Measurements from ENCODE around the gene GABRR3.
A peak's percentile ranks its signal among the peaks of the same experiment; 100 is the strongest.

The GABRR3 gene

DNA sequence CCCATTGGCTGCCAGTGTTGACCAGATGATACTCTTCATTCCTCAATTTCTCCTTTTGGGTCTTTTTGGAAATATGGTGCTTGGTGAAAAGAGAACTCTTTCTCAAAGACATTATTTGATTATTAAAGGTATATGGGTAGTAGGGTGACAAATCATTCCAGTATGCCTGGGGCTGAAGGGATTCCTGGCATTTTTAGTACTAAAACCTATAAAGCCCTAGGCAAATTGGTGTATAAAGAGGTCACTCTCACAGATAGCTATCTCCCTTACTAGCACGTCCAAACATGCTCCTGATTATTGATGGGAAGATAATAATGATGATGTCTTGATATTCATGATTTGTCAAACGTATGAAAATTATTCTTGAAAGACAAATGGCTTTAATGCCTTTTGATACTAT is 1.1 kb downstream of the GABRR3 start:
- no peak overlapping the region for H3K4me3 Mint-ChIP-seq
- no peaks in the 10 kb centered on the region for H3K9me3 Mint-ChIP-seq
- H3K27me3 Mint-ChIP-seq (ENCODE audit: low read depth) = peaks cover 2% of the 10 kb centered on the region
- peaks cover 18% of the 10 kb centered on the region for H3K4me1 Mint-ChIP-seq (ENCODE audit: low read depth)
- no peak overlapping the region for H3K27ac Mint-ChIP-seq
- no peak for DNase-seq (ENCODE audit: low spot score)
- peaks cover 1% of the 10 kb centered on the region for H3K36me3 Mint-ChIP-seq (ENCODE audit: low read depth)

DNA sequence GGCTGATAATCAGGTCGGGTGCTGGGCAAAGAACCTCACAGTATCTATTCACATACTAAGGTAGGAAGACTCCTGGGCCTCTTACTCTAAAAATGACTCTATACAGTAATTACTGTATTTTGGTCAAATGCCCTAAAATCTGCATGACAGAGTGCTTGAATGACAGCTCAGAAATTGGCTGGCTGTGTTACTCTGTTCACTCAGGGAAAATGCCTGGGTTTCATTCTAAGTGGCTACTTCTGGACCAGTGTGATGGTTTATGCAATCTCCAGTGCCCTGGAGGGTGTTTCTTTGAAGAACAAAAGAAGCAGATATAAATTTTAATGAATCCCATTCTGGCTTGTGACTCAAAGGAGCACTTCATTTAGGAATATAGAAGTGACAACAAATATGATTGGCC is 2.2 kb downstream of the GABRR3 start:
- Mint-ChIP-seq H3K4me3 (no peak overlapping the region), H3K27me3 (ENCODE audit: low read depth) (peaks cover 2% of the 10 kb centered on the region), H3K4me1 (ENCODE audit: low read depth) (peaks cover 18% of the 10 kb centered on the region), H3K9me3 (no peaks in the 10 kb centered on the region), H3K36me3 (ENCODE audit: low read depth) (peaks cover 1% of the 10 kb centered on the region), H3K27ac (no peak overlapping the region)
- no peak for DNase-seq (ENCODE audit: low spot score)

DNA sequence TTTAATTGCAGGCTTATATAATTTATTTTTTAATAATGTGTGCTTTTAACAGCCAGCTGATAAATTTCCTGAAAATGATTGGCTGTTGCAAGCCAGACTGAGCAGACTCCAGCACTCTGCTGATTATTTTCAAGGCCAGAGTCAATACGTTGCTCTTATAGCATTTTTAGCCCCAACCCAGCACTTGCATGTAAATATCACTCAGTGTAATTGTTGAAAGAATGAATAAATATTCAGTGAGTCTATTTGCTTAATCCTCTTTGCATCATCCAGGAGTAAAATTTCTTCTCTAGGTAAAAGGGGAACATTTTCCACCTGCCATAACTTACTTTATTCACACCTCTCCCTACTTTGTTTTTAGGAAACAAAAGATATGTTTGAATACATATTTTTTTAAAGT is 2.9 kb downstream of the GABRR3 start:
- peaks cover 1% of the 10 kb centered on the region for H3K36me3 Mint-ChIP-seq (ENCODE audit: low read depth)

DNA sequence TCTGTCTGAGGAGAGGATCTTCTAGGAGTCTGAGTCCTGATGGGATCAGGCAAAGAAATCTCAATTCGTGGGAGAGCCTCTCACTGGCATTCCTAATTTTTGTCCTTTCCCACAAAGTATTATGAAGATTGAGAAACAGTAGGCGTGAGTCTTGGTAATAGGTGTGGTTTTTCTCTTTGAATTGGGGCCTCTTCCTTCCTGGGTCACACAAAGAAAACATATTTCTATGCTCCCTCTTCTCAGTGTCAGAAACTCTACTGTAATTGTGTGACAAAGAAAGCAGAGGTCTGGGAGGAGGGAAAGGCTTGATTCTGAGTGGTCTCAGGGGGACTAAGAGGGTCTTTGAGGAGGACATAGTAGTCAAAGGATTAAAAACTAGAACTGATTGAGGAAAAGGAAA is 6.0 kb downstream of the GABRR3 start:
- Mint-ChIP-seq H3K4me3 (peak overlapping the region; percentile 75), H3K27me3 (ENCODE audit: low read depth) (no peaks in the 10 kb centered on the region), H3K4me1 (ENCODE audit: low read depth) (peaks cover 15% of the 10 kb centered on the region), H3K9me3 (no peaks in the 10 kb centered on the region), H3K36me3 (ENCODE audit: low read depth) (peaks cover 1% of the 10 kb centered on the region), H3K27ac (peak overlapping the region; percentile 91)
- DNase-seq (ENCODE audit: low spot score) = no peak

More for the DNA sequence above, 2.9 kb downstream of the GABRR3 start:
- no peak overlapping the region for H3K4me3 Mint-ChIP-seq
- H3K27me3 Mint-ChIP-seq (ENCODE audit: low read depth) = peaks cover 2% of the 10 kb centered on the region
- peaks cover 12% of the 10 kb centered on the region for H3K4me1 Mint-ChIP-seq (ENCODE audit: low read depth)
- no peaks in the 10 kb centered on the region for H3K9me3 Mint-ChIP-seq
- no peak for DNase-seq (ENCODE audit: low spot score)
- H3K27ac Mint-ChIP-seq = no peak overlapping the region

DNA sequence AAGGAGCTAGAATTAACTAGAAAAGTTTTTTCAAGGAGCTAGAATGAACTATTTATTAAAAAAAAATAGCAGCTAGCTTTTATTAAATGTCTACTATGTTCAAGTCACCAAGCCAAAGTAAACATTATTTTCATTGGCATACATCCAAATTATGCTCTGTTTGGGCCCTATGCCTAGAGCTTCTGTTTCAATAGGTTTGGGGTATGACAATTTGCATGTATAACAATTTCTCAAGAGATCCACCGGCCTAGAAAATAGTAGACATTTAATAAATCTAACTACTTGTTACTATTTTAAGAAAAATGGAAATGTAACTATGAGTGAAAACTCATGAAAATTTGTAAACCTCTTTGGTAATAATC is 8.0 kb downstream of the GABRR3 start:
- H3K27me3 Mint-ChIP-seq (ENCODE audit: low read depth) = no peaks in the 10 kb centered on the region
- peaks cover 1% of the 10 kb centered on the region for H3K36me3 Mint-ChIP-seq (ENCODE audit: low read depth)
- H3K9me3 Mint-ChIP-seq = no peaks in the 10 kb centered on the region
- H3K27ac Mint-ChIP-seq = no peak overlapping the region
- H3K4me3 Mint-ChIP-seq = no peak overlapping the region
- DNase-seq (ENCODE audit: low spot score) = no peak
- peaks cover 21% of the 10 kb centered on the region for H3K4me1 Mint-ChIP-seq (ENCODE audit: low read depth)

DNA sequence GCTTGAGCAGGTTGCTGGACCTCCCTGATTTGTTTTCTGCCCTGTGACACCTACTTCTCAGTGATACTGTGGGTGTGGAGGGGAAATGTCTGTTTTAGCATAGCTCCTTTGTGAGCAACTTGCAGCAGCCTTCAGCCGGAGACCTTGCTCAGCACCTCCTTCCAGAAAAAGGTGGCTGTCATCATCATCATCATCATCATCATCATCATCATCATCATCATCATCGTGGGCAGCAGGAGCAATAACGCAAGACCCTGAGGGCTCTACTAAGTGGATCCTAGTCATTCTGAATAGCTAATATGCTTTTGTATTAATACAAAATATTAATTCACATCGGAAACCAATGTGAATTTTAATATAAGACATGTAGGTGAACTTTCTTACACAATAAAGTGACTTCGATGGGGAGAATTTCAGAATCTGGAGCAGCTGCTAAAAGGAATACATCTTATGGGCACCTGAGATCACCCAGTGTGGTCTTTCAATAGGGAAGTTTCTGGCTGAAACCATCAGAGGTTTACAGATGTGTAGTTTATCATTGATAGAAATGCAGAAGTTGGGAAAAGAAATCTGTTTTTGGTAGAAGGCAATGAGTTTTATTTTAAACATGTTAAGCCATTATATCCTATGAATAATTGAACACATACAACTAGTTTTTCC is 8.6 kb downstream of the GABRR3 start:
- Mint-ChIP-seq H3K4me1 (ENCODE audit: low read depth) (peaks cover 21% of the 10 kb centered on the region), H3K27me3 (ENCODE audit: low read depth) (no peaks in the 10 kb centered on the region), H3K36me3 (ENCODE audit: low read depth) (peaks cover 1% of the 10 kb centered on the region), H3K27ac (no peak overlapping the region), H3K9me3 (no peaks in the 10 kb centered on the region), H3K4me3 (no peak overlapping the region)
- no peak for DNase-seq (ENCODE audit: low spot score)

DNA sequence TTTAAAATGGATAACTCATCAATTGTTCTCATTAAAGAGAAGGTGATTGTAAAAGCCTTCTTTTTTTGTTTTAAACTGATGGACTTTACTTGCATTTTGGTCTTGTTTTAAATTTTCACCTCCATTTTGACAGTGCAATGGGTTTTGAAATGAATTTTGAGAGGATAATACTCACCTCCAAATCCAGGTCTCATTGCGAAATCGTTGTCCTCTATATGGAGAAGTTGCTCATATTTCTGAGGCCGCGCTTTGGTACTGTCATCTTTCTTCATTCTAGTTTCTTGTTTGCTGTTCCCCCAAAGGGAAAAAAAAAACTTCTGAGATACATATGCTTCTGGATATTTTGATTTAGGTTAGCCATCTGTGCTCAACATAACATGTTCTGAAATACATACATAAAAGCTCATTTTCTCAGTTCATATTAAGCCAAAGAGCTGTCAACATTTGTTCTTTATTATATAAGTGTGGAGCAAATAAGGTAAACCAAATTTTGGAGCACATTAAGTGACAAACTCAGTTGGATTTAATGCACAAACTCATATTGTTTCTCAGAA is 9.6 kb downstream of the GABRR3 start:
- Mint-ChIP-seq H3K9me3 (no peaks in the 10 kb centered on the region), H3K4me3 (no peak overlapping the region), H3K36me3 (ENCODE audit: low read depth) (peaks cover 1% of the 10 kb centered on the region), H3K27me3 (ENCODE audit: low read depth) (no peaks in the 10 kb centered on the region), H3K27ac (no peak overlapping the region), H3K4me1 (ENCODE audit: low read depth) (peaks cover 21% of the 10 kb centered on the region)
- DNase-seq (ENCODE audit: low spot score) = no peak

DNA sequence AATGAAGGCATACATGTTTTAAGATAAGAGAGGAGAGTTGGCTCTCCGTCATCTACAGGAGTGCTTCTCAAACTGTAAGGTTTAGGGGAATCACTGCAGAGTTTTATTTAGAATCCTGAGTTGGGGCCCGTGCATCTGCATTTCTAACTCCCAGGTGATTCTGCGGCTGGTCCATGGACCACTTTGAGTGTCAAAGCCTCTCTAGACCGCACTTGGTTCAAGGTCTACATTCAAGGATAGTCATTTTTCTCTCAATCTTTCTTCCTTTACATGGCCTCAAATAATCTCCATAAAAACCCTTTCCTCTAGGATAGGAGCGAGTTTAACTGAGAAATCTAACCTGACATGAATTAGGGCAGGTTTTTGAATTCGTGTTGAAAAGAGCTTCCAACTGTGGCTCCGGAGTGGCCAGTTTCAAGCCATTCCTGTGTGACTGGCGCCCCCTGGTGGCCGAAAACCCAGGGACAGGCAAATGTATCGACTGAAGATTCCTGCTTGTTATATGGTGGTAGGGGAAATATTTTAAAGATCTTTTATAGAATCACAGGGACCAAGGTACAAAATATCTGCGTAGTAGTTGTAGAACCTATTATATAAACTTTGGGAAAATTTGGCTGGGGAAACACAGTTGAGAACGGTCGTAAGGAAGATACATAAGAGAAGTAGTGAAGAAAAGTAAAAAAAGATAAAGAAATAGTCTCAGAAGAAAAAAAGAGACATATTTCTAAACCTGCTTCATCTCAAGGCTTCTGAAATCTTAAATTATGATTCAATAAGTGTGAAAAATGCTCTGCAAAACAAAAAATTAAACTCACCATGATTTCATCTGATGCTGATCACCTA is 11.9 kb downstream of the GABRR3 start:
- H3K4me1 Mint-ChIP-seq (ENCODE audit: low read depth) = peaks cover 8% of the 10 kb centered on the region
- no peaks in the 10 kb centered on the region for H3K9me3 Mint-ChIP-seq
- H3K36me3 Mint-ChIP-seq (ENCODE audit: low read depth) = no peaks in the 10 kb centered on the region
- no peak overlapping the region for H3K4me3 Mint-ChIP-seq
- H3K27me3 Mint-ChIP-seq (ENCODE audit: low read depth) = no peaks in the 10 kb centered on the region
- peak; percentile 81 for DNase-seq (ENCODE audit: low spot score)
- H3K27ac Mint-ChIP-seq = no peak overlapping the region

DNA sequence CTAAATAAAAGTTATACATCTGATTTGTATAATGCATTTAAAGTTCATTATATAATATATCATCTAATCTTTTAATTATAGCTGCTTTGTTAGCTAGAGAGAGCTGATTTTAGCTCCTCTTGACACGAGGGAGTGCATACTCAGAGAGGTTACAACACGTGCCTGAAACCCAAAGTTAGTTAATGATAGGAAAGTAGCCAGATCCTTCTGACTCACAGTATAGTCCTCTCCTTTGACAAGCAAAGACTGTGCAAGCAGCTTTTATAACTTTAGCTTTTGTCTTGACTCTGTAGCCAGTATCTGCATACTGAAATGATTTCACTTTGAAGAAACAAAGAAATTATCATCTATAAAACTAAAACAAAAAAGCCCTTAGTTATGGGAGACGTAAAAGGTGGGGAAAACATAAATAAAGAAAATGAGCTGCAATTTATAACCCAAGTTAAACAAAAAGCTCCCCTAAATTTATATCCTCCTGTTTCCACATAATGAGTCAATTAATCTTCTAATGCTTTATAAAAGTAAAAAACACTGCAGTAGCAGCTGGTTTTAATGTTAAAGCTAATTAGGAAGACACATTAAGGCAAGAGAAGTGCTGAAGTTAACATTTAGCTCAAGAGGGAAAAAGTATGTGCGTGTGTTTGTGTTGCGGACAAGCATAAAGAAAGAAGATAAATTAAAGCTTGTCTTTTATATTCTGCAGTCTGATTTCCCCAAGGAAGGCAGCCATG is 13.1 kb downstream of the GABRR3 start:
- no peaks in the 10 kb centered on the region for H3K27me3 Mint-ChIP-seq (ENCODE audit: low read depth)
- no peaks in the 10 kb centered on the region for H3K36me3 Mint-ChIP-seq (ENCODE audit: low read depth)
- H3K9me3 Mint-ChIP-seq = no peaks in the 10 kb centered on the region
- H3K4me3 Mint-ChIP-seq = no peak overlapping the region
- H3K4me1 Mint-ChIP-seq (ENCODE audit: low read depth) = peaks cover 8% of the 10 kb centered on the region
- DNase-seq (ENCODE audit: low spot score) = no peak
- H3K27ac Mint-ChIP-seq = no peak overlapping the region

DNA sequence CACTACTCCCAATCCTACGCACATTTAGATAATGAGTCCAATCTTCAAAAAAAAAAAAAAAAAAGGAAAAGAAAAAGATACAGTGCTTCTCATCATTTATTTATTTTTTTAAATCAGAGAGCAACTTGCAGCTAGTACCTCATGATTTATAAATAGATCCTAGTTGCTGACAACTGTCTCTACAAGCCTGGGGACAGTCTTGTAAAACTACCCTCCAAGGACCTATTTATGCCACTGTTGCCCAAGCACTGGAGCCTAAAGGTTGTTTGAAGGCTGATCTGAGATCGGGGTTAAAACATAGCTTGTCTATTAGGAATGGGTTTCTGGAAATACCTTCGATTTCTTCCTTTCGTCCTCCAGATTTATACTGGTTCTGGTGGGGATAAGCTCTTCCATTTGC is 14.7 kb downstream of the GABRR3 start:
- no peak overlapping the region for H3K27ac Mint-ChIP-seq
- no peak overlapping the region for H3K4me3 Mint-ChIP-seq
- H3K27me3 Mint-ChIP-seq (ENCODE audit: low read depth) = no peaks in the 10 kb centered on the region
- no peak for DNase-seq (ENCODE audit: low spot score)
- H3K4me1 Mint-ChIP-seq (ENCODE audit: low read depth) = peaks cover 12% of the 10 kb centered on the region
- no peaks in the 10 kb centered on the region for H3K9me3 Mint-ChIP-seq
- H3K36me3 Mint-ChIP-seq (ENCODE audit: low read depth) = no peaks in the 10 kb centered on the region

DNA sequence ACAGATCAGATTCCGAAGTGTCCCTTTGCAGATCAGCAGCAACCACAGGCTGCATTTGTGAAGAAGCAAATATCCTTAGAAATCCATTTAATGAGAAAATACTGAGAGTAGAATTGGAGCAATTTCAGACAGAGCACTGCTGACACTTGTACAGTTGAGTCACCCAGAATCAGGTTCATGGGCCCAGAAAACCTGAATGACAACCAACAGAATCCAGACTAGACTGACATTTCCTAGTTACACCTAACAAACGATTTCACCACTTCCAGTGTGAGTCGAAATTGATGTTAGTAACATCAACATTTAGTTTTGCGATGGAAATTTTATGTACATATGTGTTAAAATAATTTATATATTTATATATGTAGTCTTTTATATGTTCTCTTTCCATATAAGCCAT is 16.8 kb downstream of the GABRR3 start:
- H3K9me3 Mint-ChIP-seq = no peaks in the 10 kb centered on the region
- no peak overlapping the region for H3K4me3 Mint-ChIP-seq
- H3K4me1 Mint-ChIP-seq (ENCODE audit: low read depth) = peaks cover 10% of the 10 kb centered on the region
- no peak for DNase-seq (ENCODE audit: low spot score)
- no peaks in the 10 kb centered on the region for H3K36me3 Mint-ChIP-seq (ENCODE audit: low read depth)
- no peak overlapping the region for H3K27ac Mint-ChIP-seq
- H3K27me3 Mint-ChIP-seq (ENCODE audit: low read depth) = no peaks in the 10 kb centered on the region

DNA sequence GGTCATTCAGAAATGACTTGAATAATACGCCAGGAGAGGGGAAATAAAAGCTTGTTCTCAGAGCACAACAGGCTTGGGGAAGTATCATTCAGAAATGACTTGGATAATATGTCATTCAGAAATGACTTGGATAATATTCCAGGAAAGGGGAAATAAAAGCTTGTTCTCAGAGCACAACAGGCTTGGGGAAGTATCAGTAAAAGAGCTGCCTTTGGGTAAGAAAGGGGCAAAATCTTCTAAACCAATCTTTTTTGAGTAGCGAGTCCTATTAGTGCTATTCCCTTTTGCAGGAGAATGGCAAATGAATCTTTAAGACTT is 20.9 kb downstream of the GABRR3 start:
- H3K27me3 Mint-ChIP-seq (ENCODE audit: low read depth) = no peaks in the 10 kb centered on the region
- no peak overlapping the region for H3K27ac Mint-ChIP-seq
- H3K4me3 Mint-ChIP-seq = no peak overlapping the region
- peaks cover 3% of the 10 kb centered on the region for H3K36me3 Mint-ChIP-seq (ENCODE audit: low read depth)
- DNase-seq (ENCODE audit: low spot score) = no peak
- H3K9me3 Mint-ChIP-seq = peaks cover 6% of the 10 kb centered on the region
- H3K4me1 Mint-ChIP-seq (ENCODE audit: low read depth) = peaks cover 9% of the 10 kb centered on the region

DNA sequence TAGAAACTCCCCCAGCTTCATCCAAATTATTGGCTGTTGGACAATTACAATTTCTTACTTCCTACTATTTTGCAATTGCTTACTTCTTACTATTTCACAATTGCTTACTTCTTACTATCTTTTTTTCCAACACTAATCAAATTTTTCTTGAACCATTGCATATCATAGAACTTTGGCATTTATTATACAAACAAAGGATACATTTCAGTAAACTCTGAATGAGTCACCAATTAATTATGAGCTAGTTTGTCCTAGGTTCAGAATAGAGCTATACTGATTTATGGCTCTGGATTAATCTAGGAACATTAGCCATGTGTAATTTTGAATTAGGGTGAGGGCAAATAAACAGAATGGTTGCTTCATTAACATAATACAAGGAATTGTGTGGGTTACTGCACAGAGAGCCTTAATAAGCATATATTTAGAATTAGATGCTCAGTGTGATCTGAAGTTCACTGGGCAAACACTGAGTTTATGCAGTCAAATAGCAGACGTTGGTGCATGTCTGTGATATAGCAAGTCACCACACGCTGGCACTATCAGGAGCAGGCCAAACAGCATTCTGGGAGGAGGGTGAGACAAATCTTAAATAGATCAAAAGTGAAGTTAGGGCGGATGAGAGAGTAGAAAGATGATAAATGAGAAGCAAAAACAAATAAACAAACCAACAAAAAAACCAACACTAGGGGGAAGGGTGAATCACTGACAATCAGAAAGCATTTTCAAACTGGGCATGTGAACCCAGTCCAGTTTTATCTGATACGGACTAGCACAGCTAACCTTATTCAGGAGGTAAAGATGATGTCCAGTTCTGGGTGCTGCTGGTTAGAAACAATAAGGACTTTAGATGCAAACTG is 21.5 kb downstream of the GABRR3 start:
- Mint-ChIP-seq H3K27ac (no peak overlapping the region), H3K4me1 (ENCODE audit: low read depth) (peaks cover 15% of the 10 kb centered on the region), H3K9me3 (peaks cover 6% of the 10 kb centered on the region)

More for the DNA sequence above, 21.5 kb downstream of the GABRR3 start:
- H3K27me3 Mint-ChIP-seq (ENCODE audit: low read depth) = no peaks in the 10 kb centered on the region
- H3K4me3 Mint-ChIP-seq = no peak overlapping the region
- no peak for DNase-seq (ENCODE audit: low spot score)
- peaks cover 3% of the 10 kb centered on the region for H3K36me3 Mint-ChIP-seq (ENCODE audit: low read depth)

All from T-helper 2 cell treated with Interferon-gamma antibody and Interleukin-4, amounts not matched to agents 5 μg/mL and 100 μg/mL, for 36 hours (primary cell).